HG03565 (cell line): ENCODE results near the gene C1S.

Experiments
- ATAC-seq: cut with Tn5 transposase; IDR thresholded peaks from one replicate; pipeline ENCODE4 v1.9.1; 2021; ENCODE audit warnings: mild to moderate bottlenecking, moderate library complexity; ENCODE audit not compliant: unreplicated experiment

Gene C1S

DNA sequence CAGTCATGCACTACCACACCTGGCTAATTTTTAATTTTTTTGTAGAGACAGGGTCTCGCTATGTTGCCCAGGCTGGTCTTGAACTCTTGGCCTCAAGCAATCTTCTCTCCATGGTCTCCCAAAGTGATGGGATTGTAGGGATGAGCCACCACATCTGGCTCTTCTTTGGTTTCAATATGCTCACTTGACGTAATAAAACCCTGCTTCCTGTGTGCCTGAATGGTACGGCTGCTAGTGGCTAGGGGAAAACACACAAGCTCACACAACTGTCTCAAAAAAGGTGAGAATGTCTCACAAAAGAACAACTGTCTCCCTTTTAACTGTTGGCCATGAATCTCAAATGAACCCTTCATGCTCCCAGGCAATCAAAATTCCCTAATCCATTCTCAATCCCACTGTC, 15.0 kb downstream of the C1S start:
- no peak for ATAC-seq

DNA sequence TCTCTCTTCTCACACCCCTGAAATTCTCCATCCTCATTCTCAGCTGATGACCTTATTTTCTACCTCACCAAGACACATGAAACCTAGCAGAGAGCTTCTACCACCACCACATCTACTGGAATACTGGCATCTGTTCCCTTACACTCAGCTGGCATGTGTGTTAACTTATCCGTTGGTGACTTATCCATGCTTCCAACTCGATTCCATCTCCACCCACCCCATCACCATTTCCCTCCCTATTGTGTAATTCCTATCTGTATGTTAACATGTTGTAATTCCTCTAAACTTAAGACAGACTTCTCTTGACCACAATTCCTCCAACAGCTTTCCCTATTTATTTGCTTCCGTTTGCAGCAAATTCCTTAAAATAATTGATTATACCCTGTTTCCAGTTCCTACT, 15.4 kb downstream of the C1S start:
- no peak for ATAC-seq

GRCh38 chr12:7076493-7076892, 16.0 kb downstream of the C1S start:
- no peak for ATAC-seq

- no peak for ATAC-seq
Measured at GRCh38 chr12:7078163-7078562, 17.6 kb downstream of the C1S start.

GRCh38 chr12:7079826-7080125, 19.3 kb downstream of the C1S start:
- no peak for ATAC-seq

DNA sequence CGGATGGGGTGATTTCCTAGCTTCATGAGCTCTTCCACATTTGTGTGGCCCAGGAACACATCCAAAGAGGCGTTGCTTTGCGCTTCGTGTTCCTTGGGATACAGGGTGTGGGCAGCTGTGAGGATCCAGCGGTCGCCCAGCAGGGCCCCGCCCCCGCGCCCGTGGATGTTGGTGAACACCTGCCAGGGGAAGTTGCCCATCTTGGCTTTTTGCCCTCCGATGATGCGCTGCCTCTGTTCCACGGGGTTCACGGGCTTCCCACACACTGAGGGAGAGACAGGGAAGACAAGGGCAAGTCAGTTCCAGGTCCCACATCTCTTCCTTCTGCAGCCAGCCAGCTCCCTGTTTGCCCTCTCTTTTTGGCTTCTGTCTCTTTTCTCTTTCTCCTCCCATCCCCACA, 20.5 kb downstream of the C1S start:
- ATAC-seq = no peak

GRCh38 chr12:7083125-7083524, 22.6 kb downstream of the C1S start:
- ATAC-seq = no peak

GRCh38 chr12:7089196-7089871, 28.8 kb downstream of the C1S start:
- no peak for ATAC-seq

GRCh38 chr12:7090222-7090998, 29.9 kb downstream of the C1S start:
- ATAC-seq = no peak

- ATAC-seq = no peak
Measured at GRCh38 chr12:7091171-7091570, 30.7 kb downstream of the C1S start.

DNA sequence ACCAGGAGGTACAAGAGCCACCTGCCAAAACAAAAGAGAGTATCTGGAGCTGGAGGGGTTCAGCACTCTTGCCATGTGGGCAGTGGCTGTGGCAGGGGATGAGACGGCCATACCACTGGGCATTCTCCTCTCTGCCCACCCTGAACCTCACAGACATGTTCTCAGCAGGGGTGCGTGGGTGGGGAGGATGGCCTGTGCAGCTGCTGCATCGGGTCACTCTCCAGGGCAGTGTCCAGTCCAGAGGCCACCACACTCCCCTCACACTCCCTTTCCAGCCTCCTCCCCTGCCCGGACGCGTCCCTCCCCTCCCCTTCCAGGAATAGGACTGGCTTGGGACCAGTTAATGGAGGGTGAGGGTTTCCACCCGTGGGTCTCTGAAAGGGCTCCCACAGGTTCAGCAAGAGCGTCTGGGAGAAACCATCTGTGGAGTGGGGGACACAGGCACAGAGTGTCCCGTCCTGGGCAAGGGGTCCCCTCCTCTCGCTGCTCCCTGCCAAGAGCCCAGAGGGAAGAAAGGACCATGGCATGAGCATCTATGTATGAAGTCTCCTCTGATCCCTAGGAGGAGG, 31.2 kb downstream of the C1S start:
- no peak for ATAC-seq

DNA sequence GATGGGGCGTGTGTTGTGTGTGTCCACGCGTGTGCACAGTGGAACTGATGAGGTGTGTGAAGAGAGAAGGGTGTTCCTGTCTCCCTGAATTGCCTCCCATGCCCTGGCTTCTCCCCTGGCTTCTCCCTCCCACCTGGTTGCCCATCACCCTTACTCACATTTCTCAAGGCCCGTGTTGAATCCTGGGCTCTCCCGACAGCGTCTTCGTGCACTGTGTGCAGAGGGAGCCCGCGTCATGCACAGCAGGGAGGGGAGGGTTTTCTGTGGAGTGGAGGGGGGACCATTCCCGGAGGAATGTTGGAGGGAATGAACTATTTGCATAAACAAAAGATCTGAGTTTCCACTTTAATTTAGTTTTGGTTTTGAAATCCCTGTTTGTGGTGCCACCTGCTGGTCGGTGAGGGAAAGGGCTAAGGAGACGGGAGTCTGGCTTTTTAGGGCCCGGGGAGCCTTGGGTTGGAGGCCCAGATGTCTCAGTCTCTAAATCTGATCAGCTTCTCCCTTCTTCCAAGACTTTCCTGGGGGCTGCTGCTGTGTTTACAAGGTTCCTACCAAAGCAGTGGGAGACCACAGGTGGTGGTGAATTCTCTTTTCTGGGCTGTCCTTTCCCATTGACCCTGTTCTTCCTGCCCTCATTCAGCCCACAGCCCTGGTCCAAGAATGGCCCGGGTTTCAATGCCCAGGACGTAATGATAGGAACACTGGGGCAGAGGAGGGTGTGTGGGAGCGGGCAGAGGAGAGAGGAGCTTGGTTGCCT, 31.9 kb downstream of the C1S start, which contains the start of gene C1R:
C1R (minus strand) TSS at position 217 of the 757 bp plus-strand sequence; CDS start at position 160, 57 bp downstream.
- no peak for ATAC-seq

DNA sequence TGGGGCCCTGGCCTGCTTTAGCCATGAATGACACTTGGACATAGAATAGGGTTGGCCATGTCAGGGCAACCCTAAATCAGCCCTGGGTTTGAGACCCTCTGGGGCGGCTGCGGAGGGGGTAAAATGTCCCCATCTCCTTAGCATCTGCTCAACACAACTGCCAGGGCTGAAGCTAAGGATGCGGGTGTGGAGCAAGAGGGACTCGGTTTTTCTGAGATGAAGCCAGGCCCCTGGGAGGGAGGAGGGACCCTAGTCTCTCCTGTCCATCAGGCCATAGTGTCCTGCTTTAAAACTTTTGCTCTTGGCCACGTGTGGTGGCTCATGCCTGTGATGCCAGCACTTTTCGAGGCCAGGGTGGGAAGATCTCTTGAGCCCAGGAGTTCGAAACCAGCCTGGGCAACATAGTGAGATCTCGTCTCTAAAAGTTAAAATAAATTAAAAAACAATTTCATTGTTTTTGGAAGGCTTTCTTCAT, 32.5 kb downstream of the C1S start:
- ATAC-seq = no peak

DNA sequence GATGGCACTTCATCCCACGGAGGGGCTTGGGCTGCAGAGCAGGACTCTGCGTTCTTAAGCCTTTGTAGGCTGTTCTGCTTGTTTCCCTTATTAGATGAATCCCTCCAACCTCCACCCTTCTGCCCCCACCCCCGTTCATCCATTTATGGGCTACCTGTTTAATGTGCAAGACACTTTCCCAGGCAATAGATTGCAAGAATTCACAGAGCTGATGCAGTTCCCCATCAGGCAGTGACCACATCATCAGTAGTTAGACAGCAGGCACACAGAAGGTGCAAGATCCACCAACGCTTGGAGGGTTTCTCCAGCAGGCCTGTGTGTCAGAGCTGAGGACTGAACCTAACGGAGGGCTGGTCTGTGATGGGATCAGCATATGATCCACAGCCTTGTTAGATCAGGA, 33.0 kb downstream of the C1S start:
- ATAC-seq = no peak

DNA sequence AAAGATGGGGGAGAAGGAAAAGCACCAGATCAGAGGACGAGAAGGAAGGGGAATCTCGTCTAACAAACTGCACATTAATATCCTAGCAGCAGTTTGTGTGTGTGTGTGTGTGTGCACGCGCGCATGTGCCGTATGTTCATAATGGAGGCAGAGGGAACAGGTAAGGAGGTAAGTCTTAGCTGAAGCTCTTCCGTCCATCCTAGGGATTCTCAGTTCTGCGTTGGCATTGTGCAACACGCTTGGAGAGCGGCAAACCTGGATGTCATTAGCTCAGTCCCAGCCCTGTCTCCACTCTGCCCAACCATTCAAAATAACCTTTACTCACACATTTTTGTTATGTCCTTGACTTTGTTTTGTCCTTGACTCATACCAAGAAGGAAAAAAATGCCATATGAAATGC, 33.4 kb downstream of the C1S start:
- ATAC-seq = no peak

GRCh38 chr12:7096006-7096932, 35.8 kb downstream of the C1S start:
- ATAC-seq = no peak

DNA sequence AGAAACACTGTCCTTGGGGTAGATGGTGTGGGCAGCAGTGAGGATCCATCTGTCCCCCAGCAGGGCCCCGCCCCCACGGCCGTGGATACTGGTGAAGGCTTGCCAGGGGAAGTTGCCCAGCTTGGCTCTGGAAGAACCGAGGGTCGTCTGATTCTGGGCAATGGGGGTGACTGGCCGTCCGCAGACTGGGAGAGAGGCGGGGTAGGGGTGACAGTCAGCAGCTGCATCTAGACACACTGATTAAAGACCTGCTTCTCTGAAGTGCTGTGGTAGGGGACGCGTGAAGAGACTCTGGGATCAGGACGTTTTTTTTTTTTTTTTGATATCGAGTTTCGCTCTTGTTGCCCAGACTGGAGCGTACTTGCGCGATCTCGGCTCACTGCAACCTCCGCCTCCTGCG, 36.5 kb downstream of the C1S start:
- no peak for ATAC-seq

DNA sequence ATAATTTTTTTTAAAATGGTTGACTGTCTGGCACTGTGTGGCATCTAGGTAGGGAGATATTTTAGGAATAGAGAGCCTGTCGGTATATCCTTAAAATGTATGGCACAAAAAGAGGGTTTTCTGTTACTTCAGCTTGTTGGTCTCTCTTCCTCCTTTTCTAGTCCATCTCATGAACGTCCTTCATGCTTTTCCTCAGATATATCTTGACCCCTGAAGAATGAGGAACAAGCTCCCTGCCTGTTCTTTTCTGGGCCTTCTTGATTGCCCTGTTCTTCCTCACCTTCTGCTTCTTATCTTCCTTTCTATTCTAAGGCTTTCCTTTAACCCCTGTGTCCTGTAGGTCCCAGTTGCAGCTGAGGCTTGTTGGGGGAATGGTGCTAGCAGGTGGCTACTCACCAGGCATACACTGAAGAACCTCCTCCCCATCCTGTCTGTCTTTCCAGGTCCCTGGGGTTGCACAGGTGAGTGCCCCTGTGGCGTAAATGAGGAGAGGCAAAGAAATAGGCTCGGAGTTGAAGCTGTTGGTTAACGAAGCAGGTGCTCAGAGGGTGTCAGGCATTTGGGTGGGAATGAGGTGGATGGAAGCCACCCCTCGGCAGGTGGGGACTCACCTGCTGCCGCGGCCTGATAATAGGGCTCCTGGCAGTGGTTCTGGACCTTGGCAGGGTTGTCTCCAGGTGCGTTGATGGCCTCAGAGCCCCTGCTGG, 38.9 kb downstream of the C1S start:
- no peak for ATAC-seq

DNA sequence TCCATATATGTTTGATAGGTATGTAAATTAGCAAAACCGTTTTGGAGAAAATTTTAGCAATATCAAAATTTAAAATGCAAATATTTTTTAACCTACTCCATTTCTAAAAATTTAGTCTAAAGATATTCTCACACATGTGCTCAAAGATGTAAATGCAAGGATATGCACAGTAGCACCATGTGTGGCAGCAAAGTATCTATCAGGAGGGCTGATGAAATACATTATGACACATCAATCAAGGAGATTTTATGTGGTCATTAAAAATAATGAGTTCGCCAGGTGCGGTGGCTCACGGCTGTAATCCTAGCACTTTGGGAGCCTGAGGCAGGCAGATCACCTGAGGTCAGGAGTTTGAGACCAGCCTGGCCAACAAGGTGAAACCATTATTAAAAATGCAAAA, 39.7 kb downstream of the C1S start:
- no peak for ATAC-seq
